Measurements from ENCODE around the gene RPS6KA1. TPM values are rescaled to one million over a fixed set of nuclear protein-coding genes. Genes with fewer than 3 reads are reported as not detected.

RPS6KA1 gene
- total RNA-seq, 2 donors from 2014 or later: 41.3 TPM

DNA sequence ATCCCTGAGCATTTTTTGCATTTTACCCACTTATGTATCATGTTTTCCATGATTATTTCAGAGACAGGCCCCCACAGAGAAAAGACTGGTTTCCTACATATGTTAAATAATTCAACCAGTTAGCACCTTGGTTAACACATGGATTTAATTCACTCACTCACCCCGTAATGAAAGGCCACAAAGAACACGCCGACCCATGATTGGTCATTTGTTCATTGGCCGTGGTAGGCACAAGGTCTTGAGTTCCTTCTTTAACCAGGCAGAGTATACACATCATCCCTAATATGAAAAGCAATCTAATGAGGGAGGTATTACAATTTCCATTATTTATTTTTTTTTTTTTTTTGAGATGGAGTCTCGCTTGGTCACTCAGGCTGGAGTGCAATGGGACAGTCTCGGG, 50.6 kb downstream of the RPS6KA1 start:
- Histone ChIP-seq H3K4me1 (ENCODE audit: control insufficient read depth, insufficient read depth, low read length) (no peaks in the 10 kb centered on the region), H3K9me3 (ENCODE audit: control insufficient read depth, low read length) (no peaks in the 10 kb centered on the region), H3K36me3 (ENCODE audit: control insufficient read depth, insufficient read depth, low read length) (no peaks in the 10 kb centered on the region), H3K4me3 (ENCODE audit: low read length) (no peak overlapping the region), H3K9ac (ENCODE audit: extremely low read depth, low read length, poor library complexity, severe bottlenecking) (no peak overlapping the region), H3K27ac (ENCODE audit: low read depth, low read length) (no peak overlapping the region), H3K27me3 (ENCODE audit: control insufficient read depth, insufficient read depth, low read length, poor library complexity, severe bottlenecking) (no peaks in the 10 kb centered on the region)
- no peaks in the 10 kb centered on the region for H3K27me3 Mint-ChIP-seq (ENCODE audit: insufficient read depth)
- TF ChIP-seq, protein P1, sequence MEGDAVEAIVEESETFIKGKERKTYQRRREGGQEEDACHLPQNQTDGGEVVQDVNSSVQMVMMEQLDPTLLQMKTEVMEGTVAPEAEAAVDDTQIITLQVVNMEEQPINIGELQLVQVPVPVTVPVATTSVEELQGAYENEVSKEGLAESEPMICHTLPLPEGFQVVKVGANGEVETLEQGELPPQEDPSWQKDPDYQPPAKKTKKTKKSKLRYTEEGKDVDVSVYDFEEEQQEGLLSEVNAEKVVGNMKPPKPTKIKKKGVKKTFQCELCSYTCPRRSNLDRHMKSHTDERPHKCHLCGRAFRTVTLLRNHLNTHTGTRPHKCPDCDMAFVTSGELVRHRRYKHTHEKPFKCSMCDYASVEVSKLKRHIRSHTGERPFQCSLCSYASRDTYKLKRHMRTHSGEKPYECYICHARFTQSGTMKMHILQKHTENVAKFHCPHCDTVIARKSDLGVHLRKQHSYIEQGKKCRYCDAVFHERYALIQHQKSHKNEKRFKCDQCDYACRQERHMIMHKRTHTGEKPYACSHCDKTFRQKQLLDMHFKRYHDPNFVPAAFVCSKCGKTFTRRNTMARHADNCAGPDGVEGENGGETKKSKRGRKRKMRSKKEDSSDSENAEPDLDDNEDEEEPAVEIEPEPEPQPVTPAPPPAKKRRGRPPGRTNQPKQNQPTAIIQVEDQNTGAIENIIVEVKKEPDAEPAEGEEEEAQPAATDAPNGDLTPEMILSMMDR (conservative IDR thresholded peaks at IDR 0.05): no peak
- peaks cover 4% of the 10 kb centered on the region for H3K36me3 Mint-ChIP-seq (ENCODE audit: low read depth)
- no peak overlapping the region for H3K4me3 Mint-ChIP-seq
- no peaks in the 10 kb centered on the region for H3K4me1 Mint-ChIP-seq
- no peak for DNase-seq
- no peak overlapping the region for H3K27ac Mint-ChIP-seq
- no peaks in the 10 kb centered on the region for H3K9me3 Mint-ChIP-seq
- WGBS, 2 experiments (ENCODE audit: insufficient coverage in 1 of 2, insufficient read length in 1 of 2): 97 to 100% methylated on average over 2 to 6 of the region's 6 CpGs

DNA sequence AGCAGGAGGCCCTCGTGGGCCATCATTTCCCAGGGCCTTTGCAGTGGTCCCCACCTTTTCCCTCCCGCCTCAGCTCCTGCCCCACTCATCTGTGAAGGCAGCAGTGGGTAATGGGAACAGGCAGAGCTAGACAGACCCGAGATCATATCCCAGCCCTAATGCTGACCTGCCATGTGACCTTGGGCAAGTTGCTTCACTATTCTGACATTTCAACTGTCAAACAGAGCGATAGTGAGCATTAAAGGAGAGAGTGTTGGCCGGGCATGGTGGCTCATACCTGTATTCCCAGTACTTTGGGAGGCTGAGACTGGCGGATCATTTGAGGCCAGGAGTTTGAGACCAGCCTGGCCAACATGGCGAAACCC, 51.7 kb downstream of the RPS6KA1 start:
- H3K4me1 ChIP-seq (ENCODE audit: control insufficient read depth, insufficient read depth, low read length): no peaks in the 10 kb centered on the region
- H3K9ac ChIP-seq (ENCODE audit: extremely low read depth, low read length, poor library complexity, severe bottlenecking): no peak overlapping the region
- H3K9me3 ChIP-seq (ENCODE audit: control insufficient read depth, low read length): no peaks in the 10 kb centered on the region
- Mint-ChIP-seq H3K27me3 (ENCODE audit: insufficient read depth) (no peaks in the 10 kb centered on the region), H3K4me1 (no peaks in the 10 kb centered on the region), H3K4me3 (no peak overlapping the region), H3K9me3 (no peaks in the 10 kb centered on the region), H3K36me3 (ENCODE audit: low read depth) (no peaks in the 10 kb centered on the region), H3K27ac (no peak overlapping the region)
- H3K36me3 ChIP-seq (ENCODE audit: control insufficient read depth, insufficient read depth, low read length): no peaks in the 10 kb centered on the region
- no peak overlapping the region for H3K4me3 ChIP-seq (ENCODE audit: low read length)
- H3K27me3 ChIP-seq (ENCODE audit: control insufficient read depth, insufficient read depth, low read length, poor library complexity, severe bottlenecking): no peaks in the 10 kb centered on the region
- DNase-seq: no peak
- no peak overlapping the region for H3K27ac ChIP-seq (ENCODE audit: low read depth, low read length)
- WGBS, 2 experiments (ENCODE audit: insufficient coverage in 1 of 2, insufficient read length in 1 of 2): 89 to 94% methylated on average over 4 to 7 of the region's 7 CpGs
- TF ChIP-seq, protein P1 (conservative IDR thresholded peaks at IDR 0.05): no peak

DNA sequence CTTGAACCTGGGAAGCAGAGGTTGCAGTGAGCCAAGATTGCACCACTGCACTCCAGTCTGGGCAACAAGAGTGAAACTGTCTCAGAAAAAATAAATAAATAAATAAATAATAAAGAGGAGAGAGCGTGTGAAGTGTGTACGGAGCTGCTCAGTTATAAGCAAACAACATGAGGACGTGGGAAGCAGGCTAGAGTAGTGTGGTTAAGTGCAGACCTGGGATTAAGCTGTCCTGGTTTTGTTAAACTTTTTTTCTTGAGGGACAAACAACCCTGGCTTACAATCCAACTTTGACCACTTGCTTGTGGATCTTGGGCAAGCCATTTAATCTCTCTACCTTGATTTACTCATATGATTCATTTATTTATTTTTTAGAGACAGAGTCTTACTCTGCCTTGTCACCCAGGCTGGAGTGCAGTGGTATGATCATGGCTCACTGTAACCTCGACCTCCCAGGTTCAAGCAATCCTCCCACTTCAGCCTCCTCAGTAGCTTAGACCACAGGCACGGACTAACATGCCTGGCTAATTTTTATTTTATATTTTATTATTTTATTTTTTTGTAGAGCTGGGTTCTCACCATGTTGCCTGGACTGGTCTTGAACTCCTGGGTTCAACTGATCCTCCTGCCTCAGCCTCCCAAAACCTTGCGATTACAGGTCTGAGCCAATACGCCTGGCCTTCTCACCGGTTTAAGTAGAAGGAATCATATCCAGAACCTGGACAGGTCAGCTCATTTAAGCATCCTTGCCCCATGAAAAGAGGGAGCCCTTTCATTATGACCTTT, 52.7 kb downstream of the RPS6KA1 start:
- Mint-ChIP-seq H3K27me3 (ENCODE audit: insufficient read depth) (no peaks in the 10 kb centered on the region), H3K9me3 (no peaks in the 10 kb centered on the region), H3K27ac (no peak overlapping the region), H3K4me3 (no peak overlapping the region), H3K4me1 (no peaks in the 10 kb centered on the region), H3K36me3 (ENCODE audit: low read depth) (no peaks in the 10 kb centered on the region)
- H3K4me3 ChIP-seq (ENCODE audit: low read length): no peak overlapping the region
- H3K27me3 ChIP-seq (ENCODE audit: control insufficient read depth, insufficient read depth, low read length, poor library complexity, severe bottlenecking): no peaks in the 10 kb centered on the region
- DNase-seq: no peak
- no peaks in the 10 kb centered on the region for H3K36me3 ChIP-seq (ENCODE audit: control insufficient read depth, insufficient read depth, low read length)
- no peaks in the 10 kb centered on the region for H3K9me3 ChIP-seq (ENCODE audit: control insufficient read depth, low read length)
- no peak overlapping the region for H3K9ac ChIP-seq (ENCODE audit: extremely low read depth, low read length, poor library complexity, severe bottlenecking)
- TF ChIP-seq, protein P1 (conservative IDR thresholded peaks at IDR 0.05): no peak
- 90 to 91% methylated on average over 6 to 8 of the region's 8 CpGs for WGBS, 2 experiments (ENCODE audit: insufficient coverage in 1 of 2, insufficient read length in 1 of 2)
- H3K4me1 ChIP-seq (ENCODE audit: control insufficient read depth, insufficient read depth, low read length): no peaks in the 10 kb centered on the region
- no peak overlapping the region for H3K27ac ChIP-seq (ENCODE audit: low read depth, low read length)

Measured in endodermal cell (in vitro differentiated cells).